Cortex of kidney (tissue), 1 donor: ENCODE data around the gene CCDC24.
A peak's percentile ranks its signal among the peaks of the same experiment; 100 is the strongest.

Experiments
- DNase-seq: peaks from one replicate; lab custom pipeline; 2025; lab: John Stamatoyannopoulos, UW

CCDC24 gene

GRCh38 chr1:43963006-43963405 is 28.4 kb upstream of the CCDC24 start:
- DNase-seq: no peak

- DNase-seq: no peak
These were observed 27.5 kb upstream of the CCDC24 start for GRCh38 chr1:43963890-43964289.

GRCh38 chr1:43965316-43965715 is 26.1 kb upstream of the CCDC24 start:
- no peak for DNase-seq

GRCh38 chr1:43968348-43968948 is 23.0 kb upstream of the CCDC24 start:
- no peak for DNase-seq

GRCh38 chr1:43969416-43969745 is 22.0 kb upstream of the CCDC24 start:
- DNase-seq: no peak

GRCh38 chr1:43969746-43970466 is 21.5 kb upstream of the CCDC24 start, which contains the start of gene DPH2:
TSS of gene DPH2 (plus strand) at chr1:43970010. CDS start at chr1:43970176, 166 bp downstream.
- DNase-seq: no peak

GRCh38 chr1:43970502-43970901 is 20.9 kb upstream of the CCDC24 start:
- no peak for DNase-seq

GRCh38 chr1:43970911-43971310 is 20.5 kb upstream of the CCDC24 start:
- DNase-seq: no peak

GRCh38 chr1:43971336-43971980 is 19.9 kb upstream of the CCDC24 start:
- DNase-seq: no peak

- DNase-seq: no peak
These were observed 17.4 kb upstream of the CCDC24 start for GRCh38 chr1:43973981-43974442.

GRCh38 chr1:43974443-43975248 is 16.8 kb upstream of the CCDC24 start, which contains the start of gene ATP6V0B:
TSS of gene ATP6V0B (plus strand) at chr1:43974960. CDS start at chr1:43975041, 81 bp downstream.
- peak; percentile 78 for DNase-seq

GRCh38 chr1:43975249-43975961 is 16.0 kb upstream of the CCDC24 start:
- no peak for DNase-seq

- no peak for DNase-seq
These were observed 15.4 kb upstream of the CCDC24 start for GRCh38 chr1:43976045-43976444.

- DNase-seq: no peak
These were observed 14.5 kb upstream of the CCDC24 start for GRCh38 chr1:43976890-43977289.

- no peak for DNase-seq
These were observed 13.8 kb upstream of the CCDC24 start for GRCh38 chr1:43977376-43978263.

- DNase-seq: no peak
These were observed 13.2 kb upstream of the CCDC24 start for GRCh38 chr1:43978264-43978550.

GRCh38 chr1:43978551-43979260 is 12.7 kb upstream of the CCDC24 start, which contains the start of gene B4GALT2:
TSS of gene B4GALT2 (plus strand) at chr1:43979210. CDS start at chr1:43981161, 1,951 bp downstream.
- no peak for DNase-seq

- DNase-seq: no peak
These were observed 12.2 kb upstream of the CCDC24 start for GRCh38 chr1:43979261-43979527.

- no peak for DNase-seq
These were observed 11.7 kb upstream of the CCDC24 start for GRCh38 chr1:43979528-43980254.
